HG03139 (cell line): ENCODE results near the gene TCF20.

Experiments
- ATAC-seq: cut with Tn5 transposase; IDR thresholded peaks from one replicate; pipeline ENCODE4 v1.9.1; 2021; ENCODE audit not compliant: unreplicated experiment

The TCF20 gene

DNA sequence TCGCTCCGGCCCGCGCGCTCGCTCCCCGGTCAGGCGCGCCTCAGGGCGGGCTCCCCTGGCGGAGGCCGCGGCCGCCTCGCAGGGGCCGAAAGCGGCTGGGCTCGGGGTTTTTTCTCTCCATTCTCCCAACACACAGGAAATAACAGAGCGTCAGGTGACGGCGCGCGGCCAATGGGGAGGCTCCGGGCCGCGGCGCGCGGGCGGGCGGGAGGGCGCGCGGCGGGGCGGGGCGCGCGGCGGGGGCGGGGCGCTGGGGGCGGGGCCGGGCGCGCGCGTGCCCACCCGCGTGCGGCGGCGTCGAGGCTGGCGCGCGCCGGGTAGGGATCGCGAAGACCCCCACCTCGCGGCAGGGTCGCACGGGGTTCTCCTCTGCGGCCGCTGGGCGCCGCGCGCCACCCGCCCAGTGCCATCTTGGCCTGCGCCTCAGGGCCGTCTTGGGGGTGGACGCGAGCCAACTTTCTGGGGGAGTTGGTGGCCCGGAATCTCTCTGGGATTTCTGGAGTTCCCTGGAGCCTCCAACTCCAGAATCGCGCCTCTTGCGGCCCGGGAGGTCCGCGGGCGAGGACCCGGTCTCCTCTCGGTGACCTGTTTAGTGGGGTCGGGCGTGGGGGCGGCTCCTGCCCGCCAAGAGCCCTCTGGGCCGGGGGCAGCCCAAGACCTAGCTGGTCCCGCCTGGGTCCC, at the start of gene TCF20:
Gene TCF20 (minus strand): TSS at position 144 of the 681 bp plus-strand sequence. CDS start 55,348 bp downstream, outside the sequence.
- peak; percentile 50 for ATAC-seq

DNA sequence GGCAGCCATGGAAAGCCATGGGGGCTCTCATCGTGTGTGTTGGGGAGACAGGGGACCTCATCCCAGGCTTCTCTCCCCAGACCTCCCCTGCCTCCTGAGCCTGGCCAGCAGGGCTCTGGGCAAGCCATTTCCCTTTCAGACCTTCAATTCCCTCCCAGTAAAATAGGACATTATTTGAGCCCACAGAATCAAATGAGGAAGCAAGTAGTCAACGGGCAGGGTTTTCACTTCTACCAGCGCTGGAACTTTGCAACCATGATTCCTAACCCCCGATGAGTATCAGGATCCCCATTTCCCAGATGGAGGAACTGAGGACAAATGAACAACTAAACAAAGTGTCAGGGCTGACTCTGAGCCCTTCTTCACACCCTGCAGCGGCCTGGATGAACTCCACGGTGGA, 48.9 kb upstream of the TCF20 start:
- no peak for ATAC-seq

GRCh38 chr22:42318967-42319366, 48.5 kb upstream of the TCF20 start:
- ATAC-seq = no peak

DNA sequence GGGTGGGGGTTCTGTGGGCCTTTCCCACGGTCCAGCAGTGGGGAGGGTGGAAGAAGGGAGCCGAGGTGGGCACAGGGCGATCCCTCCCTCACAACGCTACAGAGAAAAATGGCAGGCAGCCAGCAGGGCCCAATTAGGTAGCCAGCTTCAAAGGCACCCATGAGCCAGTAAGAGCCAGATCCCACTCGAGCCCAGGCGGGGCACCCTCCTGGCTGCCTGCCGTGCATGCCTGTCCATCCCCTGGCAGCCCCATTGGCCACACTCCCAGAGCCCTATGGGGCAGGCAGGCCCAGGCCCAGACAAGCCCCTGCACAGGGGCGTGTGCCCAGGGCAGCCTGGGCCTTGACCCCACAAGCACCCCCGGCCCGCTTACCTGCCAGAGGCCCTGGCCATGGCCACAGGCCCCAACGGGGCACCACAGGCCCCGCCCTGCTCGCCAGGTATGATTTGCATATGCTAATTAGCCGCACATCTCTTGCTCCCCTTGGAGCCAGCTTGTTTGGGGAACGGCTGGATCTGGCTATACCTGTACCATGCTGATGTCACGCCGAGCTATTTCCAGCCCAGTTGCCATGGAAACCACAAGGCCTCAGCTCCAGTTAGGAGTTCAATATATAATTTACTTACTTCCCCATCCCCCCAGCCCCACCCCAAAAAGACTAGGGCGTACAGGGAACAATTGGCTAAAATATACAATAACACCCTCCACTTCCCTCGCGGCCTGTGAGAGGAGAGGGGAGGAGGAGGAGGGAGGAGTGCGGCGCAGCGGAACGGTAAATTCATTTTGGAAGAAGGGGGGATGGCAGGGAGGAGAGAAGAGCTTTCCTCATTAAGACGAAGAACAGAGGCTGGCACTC, 47.5 kb upstream of the TCF20 start:
- no peak for ATAC-seq

GRCh38 chr22:42317008-42317407, 46.6 kb upstream of the TCF20 start:
- ATAC-seq = no peak

- ATAC-seq = no peak
These were observed 44.9 kb upstream of the TCF20 start for GRCh38 chr22:42315392-42315756.

- ATAC-seq = no peak
These were observed 44.4 kb upstream of the TCF20 start for GRCh38 chr22:42314709-42315391.

GRCh38 chr22:42313804-42314581, 43.5 kb upstream of the TCF20 start:
- ATAC-seq = no peak

DNA sequence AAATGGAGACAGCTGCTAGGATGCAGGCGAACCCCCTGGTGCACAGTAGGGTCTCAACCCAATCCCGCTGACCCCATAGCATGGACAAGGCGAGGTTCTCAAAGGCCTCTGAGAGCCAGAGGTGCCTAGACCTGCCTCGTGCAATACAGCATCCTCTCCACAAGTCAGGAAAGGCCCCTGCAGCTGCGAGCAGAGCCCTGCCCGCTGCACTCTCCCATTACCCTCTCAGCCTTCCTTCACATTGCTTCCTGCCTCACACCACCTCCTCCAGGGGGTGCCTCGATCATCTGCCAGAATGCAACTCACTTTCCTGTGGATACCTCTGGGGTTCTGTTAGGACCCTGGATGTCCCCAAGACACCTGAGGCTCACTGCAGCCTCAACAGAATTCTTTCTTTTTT, 42.8 kb upstream of the TCF20 start:
- ATAC-seq = no peak

- no peak for ATAC-seq
These were observed 40.0 kb upstream of the TCF20 start for GRCh38 chr22:42310291-42311015.

- no peak for ATAC-seq
These were observed 39.4 kb upstream of the TCF20 start for GRCh38 chr22:42309865-42310264.

DNA sequence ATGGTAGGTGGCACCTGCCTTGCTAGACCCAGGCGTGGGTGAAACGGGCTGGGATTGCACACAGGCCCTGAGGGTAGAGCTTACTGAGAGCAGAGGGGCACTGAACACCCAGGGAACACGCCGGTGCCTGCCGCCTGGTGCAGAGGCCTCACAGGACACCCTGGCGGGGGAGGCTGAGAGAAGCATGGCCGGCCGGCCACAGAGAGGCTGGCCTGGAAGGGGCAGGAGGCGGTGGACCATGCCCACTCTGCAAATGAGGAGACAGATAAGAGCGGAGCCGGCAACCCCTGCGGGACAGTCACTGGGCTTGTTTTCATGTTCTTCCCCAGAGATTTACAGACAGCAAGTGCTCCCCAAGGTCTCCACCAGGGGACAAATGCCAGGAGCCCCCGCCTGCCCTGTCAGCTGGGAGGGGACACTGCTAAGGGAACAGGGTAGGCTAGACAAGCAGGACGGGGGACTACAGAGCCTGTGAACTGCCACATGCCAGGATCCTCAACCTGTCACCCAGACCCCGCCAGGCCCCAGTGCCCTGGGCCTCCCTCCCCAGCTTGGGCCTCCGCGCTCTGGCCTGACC, 38.5 kb upstream of the TCF20 start:
- no peak for ATAC-seq

GRCh38 chr22:42307806-42308563, 37.5 kb upstream of the TCF20 start:
- no peak for ATAC-seq

DNA sequence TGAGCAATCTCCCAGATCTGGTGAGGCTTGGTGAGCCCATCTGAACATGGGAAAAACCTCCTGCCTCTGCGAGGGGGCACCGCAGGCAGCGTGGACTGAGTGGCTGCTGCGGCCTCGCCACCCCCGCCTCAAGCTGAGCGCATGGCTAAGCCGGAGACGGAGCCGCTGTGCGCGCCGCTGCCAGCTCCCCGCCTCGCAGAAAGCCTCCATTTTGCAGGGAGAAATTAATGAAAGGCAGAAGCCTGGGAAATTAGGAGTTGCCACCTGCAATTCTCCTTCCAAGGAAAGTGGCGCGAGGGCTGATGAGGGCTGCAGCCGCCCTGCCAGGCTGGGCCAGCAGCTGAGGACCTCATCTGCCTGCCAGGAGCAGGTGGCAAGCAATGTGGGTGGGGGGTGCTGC, 35.6 kb upstream of the TCF20 start:
- no peak for ATAC-seq

DNA sequence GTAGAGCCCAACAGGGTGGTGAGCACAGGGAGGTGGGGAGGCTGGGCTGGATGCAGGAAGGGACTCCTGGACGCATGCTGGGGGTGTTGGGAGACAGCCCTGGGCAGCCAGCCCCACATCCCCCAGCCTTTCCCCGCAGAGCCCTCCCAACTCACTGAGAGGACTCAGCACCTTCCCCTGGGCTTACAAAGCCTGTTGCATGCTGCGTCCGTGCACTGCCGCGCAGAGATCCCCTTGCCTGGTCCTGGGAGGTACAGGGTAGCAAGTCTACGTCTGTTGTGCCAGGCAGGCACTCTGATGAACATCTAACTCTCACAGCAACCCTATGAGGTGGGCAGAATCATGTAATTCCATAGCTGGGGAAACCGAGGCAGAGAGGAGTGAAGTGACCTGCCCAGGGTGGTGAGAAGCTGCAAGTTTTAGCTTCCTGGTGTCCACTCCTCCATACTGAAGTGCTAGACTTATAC, 33.9 kb upstream of the TCF20 start:
- no peak for ATAC-seq

DNA sequence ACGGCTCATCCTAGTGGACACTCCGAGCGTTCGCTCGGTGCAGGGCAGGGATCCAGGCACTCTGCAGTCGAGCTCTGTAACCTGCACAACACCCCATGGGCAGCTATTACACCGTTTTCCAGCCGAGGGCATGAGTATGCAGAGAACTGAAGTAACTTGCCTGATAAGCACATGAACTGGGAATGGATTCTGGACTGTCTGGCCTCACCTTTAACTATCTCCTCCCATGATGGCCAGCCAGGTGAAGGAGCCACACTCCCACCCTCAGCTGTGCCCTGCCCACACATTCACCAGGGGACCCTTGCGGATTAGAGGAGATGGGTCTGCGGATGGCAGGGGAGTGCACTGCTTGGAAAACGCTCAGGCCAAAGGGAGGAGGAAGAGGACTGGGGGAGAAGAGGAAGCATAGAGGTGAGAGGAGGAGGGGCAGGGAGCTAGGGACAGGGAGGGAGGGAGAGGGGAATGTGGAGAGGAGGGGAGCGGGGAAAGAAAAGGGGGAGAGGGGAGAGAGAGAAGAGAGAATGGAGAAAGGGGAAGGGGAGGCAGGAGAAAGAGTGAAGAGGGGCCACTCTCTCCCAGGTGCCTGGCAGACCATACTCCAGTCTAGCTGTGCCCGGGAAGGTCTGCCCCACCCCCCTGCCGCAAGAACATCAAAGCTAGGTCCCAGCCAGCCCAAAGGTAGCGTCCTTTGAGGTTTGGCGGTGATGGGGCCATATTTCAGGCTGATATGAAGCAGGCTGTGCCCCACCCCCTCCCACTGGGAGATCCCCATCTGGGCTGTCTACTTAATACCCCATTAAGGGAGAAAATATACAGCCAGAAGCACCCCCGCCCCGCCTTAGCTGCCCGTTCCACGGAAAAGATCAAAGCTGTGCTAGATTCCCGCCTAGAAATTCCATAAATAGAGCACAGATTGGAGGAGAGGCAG, 33.2 kb upstream of the TCF20 start:
- no peak for ATAC-seq

GRCh38 chr22:42301742-42302102, 31.3 kb upstream of the TCF20 start:
- ATAC-seq = no peak

- ATAC-seq = no peak
These were observed 30.8 kb upstream of the TCF20 start for GRCh38 chr22:42301077-42301741.
